Calu3 (cell line): ENCODE measurements around the gene STXBP1. TPM values are rescaled to one million over a fixed set of nuclear protein-coding genes. Genes with fewer than 3 reads are reported as not detected.
A peak's percentile ranks its signal among the peaks of the same experiment; 100 is the strongest.

Source experiments
- BruUV-seq: library from RNA; stranded (reverse); fragments of 400-500 nt; replicated peaks from 2 replicates; lab custom pipeline; 2021; lab: Mats Ljungman, UMichigan
- CTCF ChIA-PET: fragments of 300-600 bp; sonication (Branson Sonifier 250); formaldehyde crosslinking; loops from one replicate; lab custom pipeline; 2022; ENCODE audit warnings: antibody characterized with exemption; lab: Charles Lee
- DNase-seq: peaks from one replicate; pipeline ENCODE4 v3.0.0; 2022
- H3K27ac Mint-ChIP-seq: one replicate; pipeline ENCODE4 v1.8.0; 2022; ENCODE audit warnings: mixed read lengths; ENCODE audit not compliant: unreplicated experiment
- H3K27me3 Mint-ChIP-seq: one replicate; pipeline ENCODE4 v1.8.0; 2022; ENCODE audit warnings: mixed read lengths; ENCODE audit not compliant: unreplicated experiment
- H3K36me3 Mint-ChIP-seq: one replicate; pipeline ENCODE4 v1.8.0; 2022; ENCODE audit warnings: mild to moderate bottlenecking, moderate library complexity, mixed read lengths; ENCODE audit not compliant: insufficient read depth, unreplicated experiment
- H3K4me1 Mint-ChIP-seq: one replicate; pipeline ENCODE4 v1.8.0; 2022; ENCODE audit warnings: mild to moderate bottlenecking, low read depth, mixed read lengths; ENCODE audit not compliant: unreplicated experiment
- H3K4me3 Mint-ChIP-seq: one replicate; pipeline ENCODE4 v1.8.0; 2022; ENCODE audit warnings: mild to moderate bottlenecking, low read depth, moderate library complexity, mixed read lengths; ENCODE audit not compliant: unreplicated experiment
- H3K9me3 Mint-ChIP-seq: one replicate; pipeline ENCODE4 v1.8.0; 2022; ENCODE audit warnings: low read depth, mixed read lengths; ENCODE audit not compliant: unreplicated experiment
- CTCF ChIP-seq: fragments of 200-600 bp; IDR thresholded peaks from one replicate; pipeline ENCODE4 v1.8.0; 2022; ENCODE audit warnings: antibody characterized with exemption; ENCODE audit not compliant: unreplicated experiment
- intact Hi-C: fragments of 100-400 bp; cut with micrococcal nuclease; formaldehyde crosslinking; loops from one replicate; pipeline ENCODE4 v1.10.0; 2022; ENCODE audit not compliant: unreplicated experiment
- total RNA-seq: library from RNA; stranded (reverse); gene quantifications from 2 replicates; pipeline ENCODE4 v1.2.3, GENCODE V29; 2022

STXBP1 gene
- total RNA-seq, 1 experiment from 2014 or later, result 5.9 TPM

- Mint-ChIP-seq H3K4me1 (no peaks in the 10 kb centered on the region), H3K9me3 (no peaks in the 10 kb centered on the region), H3K27me3 (no peaks in the 10 kb centered on the region), H3K36me3 (peaks cover 18% of the 10 kb centered on the region), H3K4me3 (no peak overlapping the region), H3K27ac (no peak overlapping the region)
- no peak for TF ChIP-seq CTCF
- CTCF ChIA-PET, result no interaction called here
- intact Hi-C loops, result no loop called here
- no TSS peak for BruUV-seq
- DNase-seq, result no peak
These were observed 88.6 kb downstream of the STXBP1 start for GRCh38 chr9:127700594-127701255.

GRCh38 chr9:127703289-127703946, 91.3 kb downstream of the STXBP1 start:
- no peak overlapping the region for H3K4me3 Mint-ChIP-seq
- DNase-seq, result no peak
- no TSS peak for BruUV-seq
- no peaks in the 10 kb centered on the region for H3K27me3 Mint-ChIP-seq
- CTCF ChIA-PET, result interaction anchor here (0.6 kb wide), 1 partner anchor 10 kb away, joined by 6 read pairs; no protein-coding TSS in a partner anchor
- H3K4me1 Mint-ChIP-seq, result no peaks in the 10 kb centered on the region
- TF ChIP-seq CTCF, result no peak
- H3K9me3 Mint-ChIP-seq, result no peaks in the 10 kb centered on the region
- H3K27ac Mint-ChIP-seq, result no peak overlapping the region
- peaks cover 25% of the 10 kb centered on the region for H3K36me3 Mint-ChIP-seq
- intact Hi-C loops, result no loop called here

GRCh38 chr9:127705577-127706379, 93.7 kb downstream of the STXBP1 start:
- Mint-ChIP-seq H3K4me3 (no peak overlapping the region), H3K4me1 (no peaks in the 10 kb centered on the region), H3K27ac (no peak overlapping the region), H3K36me3 (peaks cover 20% of the 10 kb centered on the region), H3K9me3 (no peaks in the 10 kb centered on the region), H3K27me3 (no peaks in the 10 kb centered on the region)
- BruUV-seq, result no TSS peak
- no peak for TF ChIP-seq CTCF
- CTCF ChIA-PET, result interaction anchor here (1.5 kb wide), 1 partner anchor 10 kb away, joined by 3 read pairs; the partner anchor contains the start of genes PTRH1 and TTC16
- intact Hi-C loops, result no loop called here
- DNase-seq, result no peak

GRCh38 chr9:127706836-127707241, 94.8 kb downstream of the STXBP1 start, which contains the start of gene CFAP157:
Gene CFAP157 (plus strand): TSS chr9:127706988. CDS start chr9:127707032, 44 bp downstream.
- TF ChIP-seq CTCF, result no peak
- CTCF ChIA-PET, result interaction anchor here (0.7 to 1.5 kb wide), 3 partner anchors 9 to 161 kb away, joined by 3 read pairs; partner anchors contain the start of genes PTRH1, TOR2A and TTC16
- Mint-ChIP-seq H3K9me3 (no peaks in the 10 kb centered on the region), H3K36me3 (peaks cover 25% of the 10 kb centered on the region), H3K4me1 (no peaks in the 10 kb centered on the region), H3K4me3 (peak within 1 kb of the TSS; percentile 70), H3K27ac (peak within 1 kb of the TSS; percentile 81), H3K27me3 (no peaks in the 10 kb centered on the region)
- intact Hi-C loops, result no loop called here
- DNase-seq, result peak; percentile 56
- no TSS peak for BruUV-seq
